ENCODE data around the gene MAP3K2.

Gene MAP3K2

GRCh38 chr2:127407091-127407490 lies 19.3 kb upstream of the MAP3K2 start:
- DNase-seq (ENCODE audit: low spot score): no peak
- in situ Hi-C loops (cut with MboI; ENCODE audit: low sequenced_read_pairs, unreplicated experiment): no loop called here
- TF ChIP-seq CTCF (IDR thresholded peaks at IDR 0.05; ENCODE audit: borderline replicate concordance, control extremely low read depth, extremely low read depth, insufficient read depth, missing control alignments): no peak

GRCh38 chr2:127406454-127406853 lies 18.7 kb upstream of the MAP3K2 start:
- no peak for TF ChIP-seq CTCF (IDR thresholded peaks at IDR 0.05; ENCODE audit: borderline replicate concordance, control extremely low read depth, extremely low read depth, insufficient read depth, missing control alignments)
- in situ Hi-C loops (cut with MboI; ENCODE audit: low sequenced_read_pairs, unreplicated experiment): no loop called here
- no peak for DNase-seq (ENCODE audit: low spot score)

GRCh38 chr2:127405255-127405610 lies 17.5 kb upstream of the MAP3K2 start:
- DNase-seq (ENCODE audit: low spot score): peak; percentile 9
- in situ Hi-C loops (cut with MboI; ENCODE audit: low sequenced_read_pairs, unreplicated experiment): no loop called here
- TF ChIP-seq CTCF (IDR thresholded peaks at IDR 0.05; ENCODE audit: borderline replicate concordance, control extremely low read depth, extremely low read depth, insufficient read depth, missing control alignments): no peak

- peak; percentile 23 for DNase-seq (ENCODE audit: low spot score)
- no peak for TF ChIP-seq CTCF (IDR thresholded peaks at IDR 0.05; ENCODE audit: borderline replicate concordance, control extremely low read depth, extremely low read depth, insufficient read depth, missing control alignments)
Observed at GRCh38 chr2:127404466-127405254, 16.9 kb upstream of the MAP3K2 start.

GRCh38 chr2:127403460-127403859 lies 15.7 kb upstream of the MAP3K2 start:
- TF ChIP-seq CTCF (IDR thresholded peaks at IDR 0.05; ENCODE audit: borderline replicate concordance, control extremely low read depth, extremely low read depth, insufficient read depth, missing control alignments): no peak
- DNase-seq (ENCODE audit: low spot score): no peak
- in situ Hi-C loops (cut with MboI; ENCODE audit: low sequenced_read_pairs, unreplicated experiment): no loop called here

More at GRCh38 chr2:127404466-127405254, 16.9 kb upstream of the MAP3K2 start:
- in situ Hi-C loops (cut with MboI; ENCODE audit: low sequenced_read_pairs, unreplicated experiment): no loop called here

GRCh38 chr2:127401757-127402695 lies 14.3 kb upstream of the MAP3K2 start:
- peak; percentile 40 for DNase-seq (ENCODE audit: low spot score)
- no peak for TF ChIP-seq CTCF (IDR thresholded peaks at IDR 0.05; ENCODE audit: borderline replicate concordance, control extremely low read depth, extremely low read depth, insufficient read depth, missing control alignments)
- in situ Hi-C loops (cut with MboI; ENCODE audit: low sequenced_read_pairs, unreplicated experiment): no loop called here
